Measurements from ENCODE around the gene SLC25A51.

DNA sequence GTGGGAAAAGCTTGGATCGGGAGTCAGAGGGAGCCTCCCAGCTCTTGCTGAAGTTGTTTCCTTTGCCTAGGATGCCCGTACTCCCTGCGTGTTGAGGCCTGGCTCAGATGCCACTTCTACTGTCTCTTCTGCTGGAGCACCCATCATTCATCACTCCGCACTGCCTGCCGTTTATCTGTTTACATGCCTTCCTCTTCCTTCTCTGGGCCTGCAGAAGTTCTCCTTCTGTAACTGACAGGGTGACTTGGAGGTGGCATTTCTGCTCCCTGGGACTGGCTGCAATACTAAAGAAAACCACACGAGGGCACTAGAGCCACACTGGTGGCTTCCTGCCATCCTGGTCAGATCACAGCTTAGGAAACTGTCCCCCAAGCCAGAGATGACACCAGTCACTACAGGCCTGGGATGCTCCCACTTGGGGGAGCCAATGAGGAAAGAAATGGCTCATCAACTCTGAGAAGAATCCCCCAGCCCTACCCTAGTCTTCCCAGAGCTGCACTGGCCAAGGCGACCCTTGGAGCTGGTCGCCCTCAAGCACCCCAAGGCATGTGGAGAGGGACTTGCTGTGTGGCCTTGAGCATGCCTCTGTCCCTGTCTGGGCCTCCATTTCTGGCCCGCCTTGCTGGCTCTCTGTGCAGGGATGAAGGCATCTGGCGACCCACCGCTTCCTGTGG lies 9.7 kb upstream of the SLC25A51 start:
- TF ChIP-seq, protein P1, sequence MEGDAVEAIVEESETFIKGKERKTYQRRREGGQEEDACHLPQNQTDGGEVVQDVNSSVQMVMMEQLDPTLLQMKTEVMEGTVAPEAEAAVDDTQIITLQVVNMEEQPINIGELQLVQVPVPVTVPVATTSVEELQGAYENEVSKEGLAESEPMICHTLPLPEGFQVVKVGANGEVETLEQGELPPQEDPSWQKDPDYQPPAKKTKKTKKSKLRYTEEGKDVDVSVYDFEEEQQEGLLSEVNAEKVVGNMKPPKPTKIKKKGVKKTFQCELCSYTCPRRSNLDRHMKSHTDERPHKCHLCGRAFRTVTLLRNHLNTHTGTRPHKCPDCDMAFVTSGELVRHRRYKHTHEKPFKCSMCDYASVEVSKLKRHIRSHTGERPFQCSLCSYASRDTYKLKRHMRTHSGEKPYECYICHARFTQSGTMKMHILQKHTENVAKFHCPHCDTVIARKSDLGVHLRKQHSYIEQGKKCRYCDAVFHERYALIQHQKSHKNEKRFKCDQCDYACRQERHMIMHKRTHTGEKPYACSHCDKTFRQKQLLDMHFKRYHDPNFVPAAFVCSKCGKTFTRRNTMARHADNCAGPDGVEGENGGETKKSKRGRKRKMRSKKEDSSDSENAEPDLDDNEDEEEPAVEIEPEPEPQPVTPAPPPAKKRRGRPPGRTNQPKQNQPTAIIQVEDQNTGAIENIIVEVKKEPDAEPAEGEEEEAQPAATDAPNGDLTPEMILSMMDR (IDR thresholded peaks at IDR 0.05) = peak; percentile 93 to 97 (median 96)
- TF ChIP-seq POLR2AphosphoS5 (IDR thresholded peaks at IDR 0.05) = peak in 1 of 2 donors; percentile 23
- no peak for TF ChIP-seq POLR2A (IDR thresholded peaks at IDR 0.05)
- TF ChIP-seq EP300 (IDR thresholded peaks at IDR 0.05) = no peak

Measured in upper lobe of left lung (tissue), 4 donors.